Stomach (tissue), 9 donors: ENCODE measurements around the gene ICOS. TPM values are rescaled to one million over a fixed set of nuclear protein-coding genes. Genes with fewer than 3 reads are reported as not detected.
A peak's percentile ranks its signal among the peaks of the same experiment; 100 is the strongest.
"Not testable (repeated sequence)": the region's sequence is repeated elsewhere in the genome, so short reads cannot be mapped to it uniquely, and the experiment has no call there.

Experiments
- DNase-seq, 2 donors: peaks; one replicate each; pipeline versions ENCODE4 v3.0.0 to v3.0.0-alpha.2; 2013 to 2019
- H3K27ac ChIP-seq, 5 donors: fragments of 200-600 bp in 4 of 5; sonication (generic) in 4 of 5; one replicate each; pipeline ENCODE4 v1.5.1; 2013 to 2019; ENCODE audit warnings: mild to moderate bottlenecking in 1 of 5, moderate library complexity in 1 of 5
- H3K27me3 ChIP-seq, 3 donors: fragments of 200-600 bp; sonication (generic); one replicate each; pipeline ENCODE4 v1.5.1; 2017 to 2019; ENCODE audit warnings: mixed run types in 1 of 3
- H3K36me3 ChIP-seq, 4 donors: fragments of 200-600 bp; sonication (generic); 1 replicate in 3 of 4; 2 replicates in 1 of 4; pipeline ENCODE4 v1.5.1; 2016 to 2019
- H3K4me1 ChIP-seq, 4 donors: fragments of 200-600 bp; sonication (generic); one replicate each; pipeline ENCODE4 v1.5.1; 2016 to 2019
- H3K4me3 ChIP-seq, 4 donors: fragments of 200-600 bp; sonication (generic) in 3 of 4; one replicate each; pipeline ENCODE4 v1.5.1; 2016 to 2019; ENCODE audit warnings: mild to moderate bottlenecking in 1 of 4
- H3K9me3 ChIP-seq, 4 donors: fragments of 200-600 bp; sonication (generic); one replicate each; pipeline ENCODE4 v1.5.1; 2016 to 2019
- EP300 ChIP-seq: sonication (generic); formaldehyde crosslinking; IDR thresholded peaks from one replicate; pipeline ENCODE4 v1.6.1; 2017; ENCODE audit warnings: antibody characterized with exemption
- POLR2A ChIP-seq, 4 donors: fragments of 450-650 bp; IDR thresholded peaks; one replicate each; pipeline ENCODE4 v1.6.1; 2016; ENCODE audit warnings: antibody characterized with exemption in 4 of 4, control low read depth in 2 of 4, mild to moderate bottlenecking in 1 of 4, moderate library complexity in 1 of 4
- POLR2AphosphoS5 ChIP-seq, 3 donors: sonication (generic); formaldehyde crosslinking; IDR thresholded peaks; one replicate each; pipeline ENCODE4 v1.6.1; 2016; ENCODE audit warnings: antibody characterized with exemption in 3 of 3
- WGBS, 5 donors: extraction: QIAGEN DNeasy Blood & Tissue Kit in 3 of 5; methylation state at CpG; one replicate each; pipeline versions ENCODE4 v1.1.5 to v1.1.7; 2013 to 2018; 5-methylcytosine and 5-hydroxymethylcytosine counted together
- intact Hi-C: fragments of 100-400 bp; cut with DNase I; formaldehyde crosslinking; loops from one replicate; pipeline ENCODE4 v1.15.1; 2023; ENCODE audit warnings: low total_unique reads
- polyA plus RNA-seq, 3 donors: library from polyadenylated mRNA; stranded (reverse); fragments of 200-250 nt; gene quantifications; one replicate each; pipeline ENCODE4 v1.2.3, GENCODE V29; 2013
- total RNA-seq, 5 donors: library from RNA; depleted of rRNA; stranded (reverse); fragments of >200 nt; gene quantifications; one replicate each; pipeline versions ENCODE4 v1.1.0 to v1.2.3, GENCODE V29; 2014 to 2016
- TF ChIP-seq, protein P1 (sequence below), 7 experiments: fragments of 450-650 bp in 4 of 7; fragments of 200-600 bp in 3 of 7; sonication (generic) in 3 of 7; IDR thresholded peaks; one replicate each; pipeline ENCODE4 v1.5.1; 2016 to 2019; ENCODE audit warnings: antibody characterized with exemption in 7 of 7, control low read depth in 2 of 7, mild to moderate bottlenecking in 1 of 7
- donor health status: healthy with polysubstance abuse.
- donor health status: Bipolar disorder and iron deficiency.
- donor health status: healthy.

Gene ICOS
- total and polyA plus RNA-seq, 8 donors, result 0.29 to 9.3 (median 0.33) TPM; not detected in 3

DNA sequence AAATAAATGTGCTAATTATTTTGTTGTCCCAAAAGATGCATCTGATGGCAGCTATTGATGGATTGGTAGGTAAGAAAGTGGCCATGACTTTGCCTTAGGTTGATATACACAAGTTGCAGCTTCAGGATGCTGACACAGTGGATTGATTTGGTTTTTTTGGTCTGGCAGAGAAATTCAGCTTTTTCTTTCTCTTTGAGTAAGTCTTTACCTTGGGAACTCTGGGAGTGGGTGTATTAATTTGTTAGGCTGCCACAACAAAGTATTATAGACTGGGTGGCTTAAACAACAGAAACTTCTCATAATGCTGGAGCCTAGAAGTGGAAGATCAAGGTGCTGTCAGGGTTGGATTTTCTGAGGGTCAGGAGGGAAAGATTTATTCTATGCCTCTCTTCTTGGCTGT is 19.8 kb upstream of the ICOS start:
- peaks cover 0 to 13% (median 5%) of the 10 kb centered on the region in 4 donors for H3K4me1 ChIP-seq
- no peak for TF ChIP-seq EP300
- no peak for TF ChIP-seq POLR2A (IDR thresholded peaks at IDR 0.05)
- H3K27ac ChIP-seq, result no peak overlapping the region
- DNase-seq, result no peak
- intact Hi-C loops, result no loop called here
- no peaks in the 10 kb centered on the region for H3K27me3 ChIP-seq
- no peaks in the 10 kb centered on the region for H3K36me3 ChIP-seq
- H3K4me3 ChIP-seq, result no peak overlapping the region
- no peaks in the 10 kb centered on the region for H3K9me3 ChIP-seq

DNA sequence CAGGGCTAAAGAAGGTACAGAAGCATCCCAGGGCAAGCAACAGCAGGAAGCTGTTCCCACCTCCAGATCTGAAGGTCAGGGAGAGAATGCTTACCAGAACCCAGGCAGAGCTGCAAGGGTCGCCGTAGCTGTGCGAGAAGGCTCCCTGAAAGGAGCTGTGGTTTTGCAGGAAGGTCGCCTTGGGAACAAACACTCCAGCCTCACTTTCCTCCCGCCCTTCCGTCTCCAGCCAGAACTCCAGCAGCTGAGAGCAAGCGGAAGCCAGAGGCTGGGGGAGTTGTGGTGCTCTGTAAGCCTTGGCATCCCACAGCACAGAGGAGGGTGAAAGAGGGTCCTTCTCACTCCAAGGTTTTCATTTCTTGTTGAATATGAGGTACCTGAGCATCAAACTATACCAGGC is 18.3 kb upstream of the ICOS start:
- H3K27ac ChIP-seq, result no peak overlapping the region
- no peaks in the 10 kb centered on the region for H3K36me3 ChIP-seq
- peaks cover 0 to 13% (median 5%) of the 10 kb centered on the region in 4 donors for H3K4me1 ChIP-seq
- WGBS, 5 donors, result 51 to 78% (median 70%) methylated on average over 7 of the region's 7 CpGs
- H3K27me3 ChIP-seq, result no peaks in the 10 kb centered on the region
- H3K9me3 ChIP-seq, result no peaks in the 10 kb centered on the region
- H3K4me3 ChIP-seq, result no peak overlapping the region
- intact Hi-C loops, result no loop called here
- DNase-seq, result peak in 1 of 2 donors; percentile 70
- TF ChIP-seq POLR2A (IDR thresholded peaks at IDR 0.05) (no peak), POLR2AphosphoS5 (IDR thresholded peaks at IDR 0.05) (no peak), EP300 (no peak)
- TF ChIP-seq, protein P1, sequence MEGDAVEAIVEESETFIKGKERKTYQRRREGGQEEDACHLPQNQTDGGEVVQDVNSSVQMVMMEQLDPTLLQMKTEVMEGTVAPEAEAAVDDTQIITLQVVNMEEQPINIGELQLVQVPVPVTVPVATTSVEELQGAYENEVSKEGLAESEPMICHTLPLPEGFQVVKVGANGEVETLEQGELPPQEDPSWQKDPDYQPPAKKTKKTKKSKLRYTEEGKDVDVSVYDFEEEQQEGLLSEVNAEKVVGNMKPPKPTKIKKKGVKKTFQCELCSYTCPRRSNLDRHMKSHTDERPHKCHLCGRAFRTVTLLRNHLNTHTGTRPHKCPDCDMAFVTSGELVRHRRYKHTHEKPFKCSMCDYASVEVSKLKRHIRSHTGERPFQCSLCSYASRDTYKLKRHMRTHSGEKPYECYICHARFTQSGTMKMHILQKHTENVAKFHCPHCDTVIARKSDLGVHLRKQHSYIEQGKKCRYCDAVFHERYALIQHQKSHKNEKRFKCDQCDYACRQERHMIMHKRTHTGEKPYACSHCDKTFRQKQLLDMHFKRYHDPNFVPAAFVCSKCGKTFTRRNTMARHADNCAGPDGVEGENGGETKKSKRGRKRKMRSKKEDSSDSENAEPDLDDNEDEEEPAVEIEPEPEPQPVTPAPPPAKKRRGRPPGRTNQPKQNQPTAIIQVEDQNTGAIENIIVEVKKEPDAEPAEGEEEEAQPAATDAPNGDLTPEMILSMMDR (IDR thresholded peaks at IDR 0.05), result no peak

- peaks cover 0 to 13% (median 4%) of the 10 kb centered on the region in 4 donors for H3K4me1 ChIP-seq
- no peaks in the 10 kb centered on the region for H3K9me3 ChIP-seq
- no peaks in the 10 kb centered on the region for H3K36me3 ChIP-seq
- H3K27me3 ChIP-seq, result no peaks in the 10 kb centered on the region
- WGBS, 5 donors, result 68 to 97% (median 86%) methylated on average over 3 of the region's 3 CpGs
- TF ChIP-seq, protein P1 (IDR thresholded peaks at IDR 0.05), result no peak
- TF ChIP-seq EP300 (no peak), POLR2A (IDR thresholded peaks at IDR 0.05) (no peak), POLR2AphosphoS5 (IDR thresholded peaks at IDR 0.05) (no peak)
- no peak for DNase-seq
- no peak overlapping the region for H3K27ac ChIP-seq
- no peak overlapping the region for H3K4me3 ChIP-seq
- intact Hi-C loops, result no loop called here
These were observed 17.7 kb upstream of the ICOS start for GRCh38 chr2:203918839-203919238.

DNA sequence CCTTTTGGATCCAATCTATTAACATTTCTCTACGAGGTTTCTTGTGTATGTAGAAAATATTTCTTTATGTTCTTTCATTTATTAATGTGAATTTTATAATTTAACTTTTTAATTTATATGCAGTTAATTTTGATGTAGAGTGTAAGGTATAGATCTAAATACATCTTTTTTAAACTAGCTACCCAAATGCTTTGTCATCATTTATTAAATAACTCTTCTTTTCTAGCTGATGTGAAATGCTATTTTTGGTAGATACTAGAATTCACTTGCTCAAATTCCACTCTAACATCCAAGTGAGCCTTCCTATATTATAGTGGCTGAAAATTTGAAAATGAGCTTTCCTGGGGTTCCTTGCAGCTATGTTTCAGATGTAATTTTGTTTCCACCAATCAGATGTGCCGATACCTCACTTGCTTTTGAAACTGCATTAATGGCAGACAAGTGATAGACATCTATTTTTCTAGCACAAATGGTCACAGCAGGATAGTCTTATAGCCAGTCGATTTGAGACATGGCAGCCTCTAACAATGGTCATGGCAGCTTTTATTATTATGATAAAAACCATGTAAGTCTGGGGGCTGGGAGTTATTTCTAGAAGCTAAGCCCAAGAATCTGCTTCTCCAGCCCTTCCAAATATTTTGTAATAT is 10.9 kb upstream of the ICOS start:
- intact Hi-C loops, result no loop called here

GRCh38 chr2:203928849-203929248 is 7.7 kb upstream of the ICOS start:
- no peaks in the 10 kb centered on the region for H3K9me3 ChIP-seq
- peak in 1 of 2 donors; percentile 23 for DNase-seq
- H3K4me1 ChIP-seq, result no peaks in the 10 kb centered on the region
- no peak overlapping the region for H3K27ac ChIP-seq
- intact Hi-C loops, result no loop called here
- H3K27me3 ChIP-seq, result no peaks in the 10 kb centered on the region
- H3K4me3 ChIP-seq, result no peak overlapping the region
- no peaks in the 10 kb centered on the region for H3K36me3 ChIP-seq
- TF ChIP-seq, protein P1 (IDR thresholded peaks at IDR 0.05), result peak in 1 of 7 experiments; percentile 13
- no peak for TF ChIP-seq EP300

More for the DNA sequence above, 10.9 kb upstream of the ICOS start:
- no peak for DNase-seq
- H3K27ac ChIP-seq, result no peak overlapping the region
- H3K27me3 ChIP-seq, result no peaks in the 10 kb centered on the region
- H3K9me3 ChIP-seq, result no peaks in the 10 kb centered on the region
- H3K4me1 ChIP-seq, result no peaks in the 10 kb centered on the region
- no peak overlapping the region for H3K4me3 ChIP-seq
- H3K36me3 ChIP-seq, result no peaks in the 10 kb centered on the region
- TF ChIP-seq, protein P1 (IDR thresholded peaks at IDR 0.05), result no peak
- TF ChIP-seq EP300 (no peak), POLR2A (IDR thresholded peaks at IDR 0.05) (no peak), POLR2AphosphoS5 (IDR thresholded peaks at IDR 0.05) (no peak)
- 88 to 95% (median 90%) methylated on average over 3 of the region's 3 CpGs for WGBS, 5 donors

DNA sequence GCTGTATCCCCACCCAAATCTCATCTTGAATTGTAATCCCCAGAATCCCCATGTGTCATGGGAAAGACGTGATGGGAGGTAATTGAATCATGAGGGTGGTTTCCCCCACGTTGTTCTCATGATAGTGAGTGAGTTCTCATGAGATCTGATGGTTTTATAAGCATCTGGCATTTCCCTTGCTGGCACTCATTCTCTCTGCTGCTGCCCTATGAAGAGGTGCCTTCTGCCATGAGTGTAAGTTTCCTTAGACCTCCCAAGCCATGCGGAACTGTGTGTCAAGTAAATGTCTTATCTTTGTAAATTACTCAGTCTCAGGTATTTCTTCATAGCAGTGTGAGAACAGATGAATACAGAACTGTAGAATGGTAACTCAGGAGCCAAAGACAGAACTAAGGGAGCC is 5.3 kb upstream of the ICOS start:
- H3K27me3 ChIP-seq, H3K4me1 ChIP-seq, H3K9me3 ChIP-seq, DNase-seq, intact Hi-C loops, H3K4me3 ChIP-seq, H3K27ac ChIP-seq, H3K36me3 ChIP-seq: not testable (repeated sequence)
- 71 to 84% (median 80%) methylated on average over 3 of the region's 3 CpGs for WGBS, 5 donors
